HepG2 (cell line): Measurements from ENCODE around the gene CFAP97. TPM values are rescaled to one million over a fixed set of nuclear protein-coding genes. Genes with fewer than 3 reads are reported as not detected.

ENCODE experiments used
- BHLHE40 ChIP-seq: IDR thresholded peaks from 2 replicates; pipeline ENCODE4 v1.6.1; 2011; ENCODE audit warnings: low read length, improper control_type of control experiment
- FOXC1 ChIP-seq: sonication (generic); formaldehyde crosslinking; IDR thresholded peaks from 2 replicates; pipeline ENCODE4 v1.8.0; 2022; ENCODE audit warnings: mild to moderate bottlenecking, missing genetic modification reagents, borderline replicate concordance
- HMG20A ChIP-seq: IDR thresholded peaks from 2 replicates; pipeline ENCODE4 v1.6.1; 2016; ENCODE audit warnings: borderline replicate concordance
- HNRNPH1 ChIP-seq: fragments of 200-400 bp; formaldehyde crosslinking; optimal IDR thresholded peaks from 2 replicates; pipeline ENCODE3; 2017; ENCODE audit warnings: mild to moderate bottlenecking, low read depth, low read length
- JDP2 ChIP-seq: sonication (generic); formaldehyde crosslinking; IDR thresholded peaks from 2 replicates; pipeline ENCODE4 v1.8.1; 2022; ENCODE audit warnings: missing genetic modification reagents, borderline replicate concordance
- KMT2B ChIP-seq: IDR thresholded peaks from 2 replicates; pipeline ENCODE4 v1.6.1; 2016; ENCODE audit warnings: missing genetic modification reagents, missing compliant biosample characterization
- NONO ChIP-seq, 2 experiments: fragments of 450-650 bp in 1 of 2; sonication (generic) in 1 of 2; formaldehyde crosslinking in 1 of 2; IDR thresholded peaks in 1 of 2; conservative IDR thresholded peaks in 1 of 2; 2 replicates each; pipeline versions ENCODE4 v1.6.1 to v1.8.0; 2017 to 2022; ENCODE audit warnings: mild to moderate bottlenecking in 1 of 2, missing genetic modification reagents in 1 of 2, moderate library complexity in 1 of 2
- PAX8 ChIP-seq: sonication (generic); formaldehyde crosslinking; IDR thresholded peaks from 2 replicates; pipeline ENCODE4 v1.8.0; 2022; ENCODE audit warnings: mild to moderate bottlenecking, missing genetic modification reagents, borderline replicate concordance
- REPIN1 ChIP-seq: sonication (generic); formaldehyde crosslinking; IDR thresholded peaks from 2 replicates; pipeline ENCODE4 v1.8.0; 2022; ENCODE audit warnings: missing genetic modification reagents, low read depth, mild to moderate bottlenecking, borderline replicate concordance
- SALL1 ChIP-seq: sonication (generic); formaldehyde crosslinking; IDR thresholded peaks from 2 replicates; pipeline ENCODE4 v1.8.0; 2022; ENCODE audit warnings: mild to moderate bottlenecking, missing genetic modification reagents
- TCF7 ChIP-seq: sonication (generic); IDR thresholded peaks from 2 replicates; pipeline ENCODE4 v1.6.1; 2016; ENCODE audit warnings: antibody characterized with exemption, low read depth
- ZBTB7B ChIP-seq: sonication (generic); formaldehyde crosslinking; IDR thresholded peaks from 2 replicates; pipeline ENCODE4 v1.4.0; 2020; ENCODE audit warnings: missing genetic modification reagents
- ZNF274 ChIP-seq: sonication (generic); formaldehyde crosslinking; IDR thresholded peaks from 2 replicates; pipeline ENCODE4 v1.5.1; 2020; ENCODE audit warnings: mild to moderate bottlenecking, missing genetic modification reagents
- ZNF337 ChIP-seq: sonication (generic); formaldehyde crosslinking; IDR thresholded peaks from 2 replicates; pipeline ENCODE4 v1.5.1; 2020; ENCODE audit warnings: missing genetic modification reagents, low read depth, mild to moderate bottlenecking, borderline replicate concordance
- ZNF383 ChIP-seq: sonication (generic); formaldehyde crosslinking; IDR thresholded peaks from 2 replicates; pipeline ENCODE4 v1.4.0; 2020; ENCODE audit warnings: missing genetic modification reagents, mild to moderate bottlenecking, borderline replicate concordance
- ZNF484 ChIP-seq: sonication (generic); formaldehyde crosslinking; IDR thresholded peaks from 2 replicates; pipeline ENCODE4 v1.5.1; 2020; ENCODE audit warnings: mild to moderate bottlenecking, low read depth, missing genetic modification reagents, borderline replicate concordance
- ZNF598 ChIP-seq: sonication (generic); formaldehyde crosslinking; IDR thresholded peaks from 2 replicates; pipeline ENCODE4 v1.5.1; 2020; ENCODE audit warnings: mild to moderate bottlenecking, missing genetic modification reagents, borderline replicate concordance
- ZNF773 ChIP-seq: sonication (generic); formaldehyde crosslinking; IDR thresholded peaks from 2 replicates; pipeline ENCODE4 v1.4.0; 2020; ENCODE audit warnings: missing genetic modification reagents, borderline replicate concordance
- polyA plus RNA-seq, 8 experiments: library from polyadenylated mRNA; depleted of rRNA in 3 of 8; stranded (reverse) in 7 of 8; unstranded in 1 of 8; fragments of >200 nt; fragmentation: Illumina TruSeq in 4 of 8; extraction: Trizol in 4 of 8; gene quantifications; 2 replicates each; pipeline versions ENCODE4 v1.2.1 to v1.2.3, GENCODE V29; 2011 to 2016; ENCODE audit warnings: low read depth in 4 of 8, missing spikeins in 1 of 8, mixed read lengths in 1 of 8; ENCODE audit not compliant: insufficient read depth in 1 of 8
- total RNA-seq, 5 experiments: library from RNA; depleted of rRNA; stranded (reverse); fragments of >200 nt; fragmentation: Illumina TruSeq; extraction: Trizol; gene quantifications; 2 replicates each; pipeline ENCODE4 v1.2.3, GENCODE V29; 2016; ENCODE audit warnings: low read depth in 1 of 5
- TF ChIP-seq, protein P1 (sequence below): sonication (generic); formaldehyde crosslinking; IDR thresholded peaks from 2 replicates; pipeline ENCODE4 v1.5.0; 2020; ENCODE audit warnings: mild to moderate bottlenecking, missing genetic modification reagents, borderline replicate concordance
- TF ChIP-seq, protein P2 (sequence below): sonication (generic); formaldehyde crosslinking; IDR thresholded peaks from 2 replicates; pipeline ENCODE4 v1.8.0; 2023; ENCODE audit warnings: mild to moderate bottlenecking, missing genetic modification reagents

Gene CFAP97
- total and polyA plus RNA-seq, 2 of the 13 experiments (the other 11 are each of a cell fraction or from before 2014, with no cell fraction given) = 32.1 to 44.4 TPM

- TF ChIP-seq, protein P1, sequence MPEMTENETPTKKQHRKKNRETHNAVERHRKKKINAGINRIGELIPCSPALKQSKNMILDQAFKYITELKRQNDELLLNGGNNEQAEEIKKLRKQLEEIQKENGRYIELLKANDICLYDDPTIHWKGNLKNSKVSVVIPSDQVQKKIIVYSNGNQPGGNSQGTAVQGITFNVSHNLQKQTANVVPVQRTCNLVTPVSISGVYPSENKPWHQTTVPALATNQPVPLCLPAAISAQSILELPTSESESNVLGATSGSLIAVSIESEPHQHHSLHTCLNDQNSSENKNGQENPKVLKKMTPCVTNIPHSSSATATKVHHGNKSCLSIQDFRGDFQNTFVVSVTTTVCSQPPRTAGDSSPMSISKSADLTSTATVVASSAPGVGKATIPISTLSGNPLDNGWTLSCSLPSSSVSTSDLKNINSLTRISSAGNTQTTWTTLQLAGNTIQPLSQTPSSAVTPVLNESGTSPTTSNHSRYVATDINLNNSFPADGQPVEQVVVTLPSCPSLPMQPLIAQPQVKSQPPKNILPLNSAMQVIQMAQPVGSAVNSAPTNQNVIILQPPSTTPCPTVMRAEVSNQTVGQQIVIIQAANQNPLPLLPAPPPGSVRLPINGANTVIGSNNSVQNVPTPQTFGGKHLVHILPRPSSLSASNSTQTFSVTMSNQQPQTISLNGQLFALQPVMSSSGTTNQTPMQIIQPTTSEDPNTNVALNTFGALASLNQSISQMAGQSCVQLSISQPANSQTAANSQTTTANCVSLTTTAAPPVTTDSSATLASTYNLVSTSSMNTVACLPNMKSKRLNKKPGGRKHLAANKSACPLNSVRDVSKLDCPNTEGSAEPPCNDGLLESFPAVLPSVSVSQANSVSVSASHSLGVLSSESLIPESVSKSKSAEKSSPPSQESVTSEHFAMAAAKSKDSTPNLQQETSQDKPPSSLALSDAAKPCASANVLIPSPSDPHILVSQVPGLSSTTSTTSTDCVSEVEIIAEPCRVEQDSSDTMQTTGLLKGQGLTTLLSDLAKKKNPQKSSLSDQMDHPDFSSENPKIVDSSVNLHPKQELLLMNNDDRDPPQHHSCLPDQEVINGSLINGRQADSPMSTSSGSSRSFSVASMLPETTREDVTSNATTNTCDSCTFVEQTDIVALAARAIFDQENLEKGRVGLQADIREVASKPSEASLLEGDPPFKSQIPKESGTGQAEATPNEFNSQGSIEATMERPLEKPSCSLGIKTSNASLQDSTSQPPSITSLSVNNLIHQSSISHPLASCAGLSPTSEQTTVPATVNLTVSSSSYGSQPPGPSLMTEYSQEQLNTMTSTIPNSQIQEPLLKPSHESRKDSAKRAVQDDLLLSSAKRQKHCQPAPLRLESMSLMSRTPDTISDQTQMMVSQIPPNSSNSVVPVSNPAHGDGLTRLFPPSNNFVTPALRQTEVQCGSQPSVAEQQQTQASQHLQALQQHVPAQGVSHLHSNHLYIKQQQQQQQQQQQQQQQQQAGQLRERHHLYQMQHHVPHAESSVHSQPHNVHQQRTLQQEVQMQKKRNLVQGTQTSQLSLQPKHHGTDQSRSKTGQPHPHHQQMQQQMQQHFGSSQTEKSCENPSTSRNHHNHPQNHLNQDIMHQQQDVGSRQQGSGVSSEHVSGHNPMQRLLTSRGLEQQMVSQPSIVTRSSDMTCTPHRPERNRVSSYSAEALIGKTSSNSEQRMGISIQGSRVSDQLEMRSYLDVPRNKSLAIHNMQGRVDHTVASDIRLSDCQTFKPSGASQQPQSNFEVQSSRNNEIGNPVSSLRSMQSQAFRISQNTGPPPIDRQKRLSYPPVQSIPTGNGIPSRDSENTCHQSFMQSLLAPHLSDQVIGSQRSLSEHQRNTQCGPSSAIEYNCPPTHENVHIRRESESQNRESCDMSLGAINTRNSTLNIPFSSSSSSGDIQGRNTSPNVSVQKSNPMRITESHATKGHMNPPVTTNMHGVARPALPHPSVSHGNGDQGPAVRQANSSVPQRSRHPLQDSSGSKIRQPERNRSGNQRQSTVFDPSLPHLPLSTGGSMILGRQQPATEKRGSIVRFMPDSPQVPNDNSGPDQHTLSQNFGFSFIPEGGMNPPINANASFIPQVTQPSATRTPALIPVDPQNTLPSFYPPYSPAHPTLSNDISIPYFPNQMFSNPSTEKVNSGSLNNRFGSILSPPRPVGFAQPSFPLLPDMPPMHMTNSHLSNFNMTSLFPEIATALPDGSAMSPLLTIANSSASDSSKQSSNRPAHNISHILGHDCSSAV (CRISPR knock-in tag) = no peak
- TF ChIP-seq ZNF598 (CRISPR knock-in tag) (no peak), HNRNPH1 (no peak), REPIN1 (CRISPR knock-in tag) (no peak; the same call in 1 of the 2 replicates), SALL1 (peak; percentile 65; the same call in 1 of the 2 replicates), BHLHE40 (peak; percentile 47; the same call in 1 of the 2 replicates), KMT2B (CRISPR knock-in tag) (peak; percentile 21; the same call in 1 of the 2 replicates), NONO (IDR thresholded peaks at IDR 0.05) (no peak), NONO (CRISPR knock-in tag; conservative IDR thresholded peaks at IDR 0.05) (peak; percentile 84), PAX8 (CRISPR knock-in tag) (no peak), ZNF383 (CRISPR knock-in tag) (no peak), ZBTB7B (CRISPR knock-in tag) (no peak), ZNF773 (CRISPR knock-in tag) (no peak), ZNF337 (no peak), HMG20A (CRISPR knock-in tag) (0 out of 2 replicates have a peak, but pooled peaks have one; percentile 32), JDP2 (no peak; the same call in 1 of the 2 replicates), ZNF274 (CRISPR knock-in tag) (no peak), TCF7 (no peak), ZNF484 (CRISPR knock-in tag) (no peak), FOXC1 (CRISPR knock-in tag) (no peak)
- TF ChIP-seq, protein P2, sequence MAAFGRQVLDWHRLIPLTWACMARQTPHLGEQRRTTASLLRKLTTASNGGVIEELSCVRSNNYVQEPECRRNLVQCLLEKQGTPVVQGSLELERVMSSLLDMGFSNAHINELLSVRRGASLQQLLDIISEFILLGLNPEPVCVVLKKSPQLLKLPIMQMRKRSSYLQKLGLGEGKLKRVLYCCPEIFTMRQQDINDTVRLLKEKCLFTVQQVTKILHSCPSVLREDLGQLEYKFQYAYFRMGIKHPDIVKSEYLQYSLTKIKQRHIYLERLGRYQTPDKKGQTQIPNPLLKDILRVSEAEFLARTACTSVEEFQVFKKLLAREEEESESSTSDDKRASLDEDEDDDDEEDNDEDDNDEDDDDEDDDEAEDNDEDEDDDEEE (CRISPR knock-in tag) = 0 out of 2 replicates have a peak, but pooled peaks have one; percentile 46
Measured at GRCh38 chr4:185209031-185209851, 5.4 kb upstream of the CFAP97 start, which contains the start of gene SNX25 (continued).
